A549 (cell line): Measurements from ENCODE around the gene AMZ1.

ENCODE experiments used
- RNF2 ChIP-seq: fragments of 200-600 bp; sonication (generic); IDR thresholded peaks from 2 replicates; pipeline ENCODE4 v1.6.1; 2016; ENCODE audit warnings: low read depth, mild to moderate bottlenecking, antibody characterized with exemption, moderate library complexity, borderline replicate concordance
- TF ChIP-seq, protein P1 (sequence below): fragments of >200 bp; sonication (Bioruptor Twin); formaldehyde crosslinking; IDR thresholded peaks from 3 replicates; pipeline ENCODE4 v1.5.1; 2016

DNA sequence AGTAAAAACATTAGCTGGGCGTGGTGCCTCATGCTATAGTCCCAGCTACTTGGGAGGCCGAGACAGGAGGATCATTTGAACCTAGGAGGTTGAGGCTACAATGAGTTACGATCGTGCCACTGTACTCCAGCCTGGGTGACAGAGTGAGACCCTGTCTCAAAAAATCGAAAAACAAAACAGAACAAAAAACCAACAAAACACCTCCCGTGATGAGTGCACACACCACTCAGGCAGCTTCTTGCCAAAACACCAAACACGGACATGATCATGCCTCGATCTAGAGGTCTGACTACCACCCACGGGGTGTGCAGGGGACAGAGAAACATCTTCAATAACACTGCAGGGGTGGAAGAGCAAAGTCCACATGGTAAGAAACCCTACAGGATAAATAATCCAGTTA, 44.4 kb downstream of the AMZ1 start:
- TF ChIP-seq, protein P1, sequence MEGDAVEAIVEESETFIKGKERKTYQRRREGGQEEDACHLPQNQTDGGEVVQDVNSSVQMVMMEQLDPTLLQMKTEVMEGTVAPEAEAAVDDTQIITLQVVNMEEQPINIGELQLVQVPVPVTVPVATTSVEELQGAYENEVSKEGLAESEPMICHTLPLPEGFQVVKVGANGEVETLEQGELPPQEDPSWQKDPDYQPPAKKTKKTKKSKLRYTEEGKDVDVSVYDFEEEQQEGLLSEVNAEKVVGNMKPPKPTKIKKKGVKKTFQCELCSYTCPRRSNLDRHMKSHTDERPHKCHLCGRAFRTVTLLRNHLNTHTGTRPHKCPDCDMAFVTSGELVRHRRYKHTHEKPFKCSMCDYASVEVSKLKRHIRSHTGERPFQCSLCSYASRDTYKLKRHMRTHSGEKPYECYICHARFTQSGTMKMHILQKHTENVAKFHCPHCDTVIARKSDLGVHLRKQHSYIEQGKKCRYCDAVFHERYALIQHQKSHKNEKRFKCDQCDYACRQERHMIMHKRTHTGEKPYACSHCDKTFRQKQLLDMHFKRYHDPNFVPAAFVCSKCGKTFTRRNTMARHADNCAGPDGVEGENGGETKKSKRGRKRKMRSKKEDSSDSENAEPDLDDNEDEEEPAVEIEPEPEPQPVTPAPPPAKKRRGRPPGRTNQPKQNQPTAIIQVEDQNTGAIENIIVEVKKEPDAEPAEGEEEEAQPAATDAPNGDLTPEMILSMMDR, result no peak
- no peak for TF ChIP-seq RNF2
